ENCODE data around the gene FBXW11. TPM values are rescaled to one million over a fixed set of nuclear protein-coding genes. Genes with fewer than 3 reads are reported as not detected.
A peak's percentile ranks its signal among the peaks of the same experiment; 100 is the strongest.

Gene FBXW11
- polyA plus RNA-seq: 102 and 103 TPM in 2 replicates
- polyA minus RNA-seq: 214 and 225 TPM in 2 replicates

DNA sequence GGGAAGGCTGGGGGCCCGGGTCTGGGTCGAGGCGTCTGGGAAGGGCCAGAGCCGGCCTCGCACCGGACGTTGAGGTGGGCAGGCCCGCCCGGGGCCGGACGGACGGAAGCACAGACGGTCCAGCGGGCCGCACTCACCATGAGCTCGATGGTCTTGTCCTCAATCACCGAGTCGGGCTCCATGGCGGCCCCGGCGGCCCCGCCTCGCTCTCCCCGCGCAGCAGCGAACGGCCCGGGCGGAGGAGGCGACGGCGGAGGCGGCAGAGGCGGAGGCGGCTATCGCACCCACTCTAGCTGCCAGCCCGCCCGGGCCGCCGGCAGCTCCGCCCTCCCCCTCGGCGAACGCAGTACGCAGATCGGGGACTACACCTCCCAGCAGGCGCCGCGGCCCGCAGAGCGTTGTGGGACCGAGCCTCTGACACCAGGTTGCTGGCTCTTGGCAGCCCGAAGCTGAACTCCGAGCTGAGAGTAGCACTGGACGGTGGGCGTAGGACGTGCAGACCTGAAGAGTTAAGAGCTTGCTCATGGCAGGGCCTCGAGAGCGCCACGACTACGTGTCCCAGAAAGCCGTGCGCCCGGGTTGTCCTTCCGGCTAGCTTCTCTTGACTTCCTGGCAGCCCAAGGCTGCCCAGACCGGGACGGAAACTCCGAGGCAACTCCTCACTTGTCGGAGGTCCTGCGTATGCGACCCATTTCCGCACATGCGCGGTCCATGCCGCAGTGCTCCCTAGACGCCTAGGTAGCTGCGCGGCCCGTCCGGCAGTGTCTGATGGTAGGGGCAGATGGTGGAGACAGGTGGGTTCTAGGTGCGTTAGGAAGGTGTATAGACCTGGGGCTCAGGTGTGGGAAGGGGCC is at the start of gene FBXW11:
FBXW11 (minus strand) TSS at position 318 of the 854 bp plus-strand sequence; CDS start at position 182, 136 bp downstream.
- TF ChIP-seq, protein P1, sequence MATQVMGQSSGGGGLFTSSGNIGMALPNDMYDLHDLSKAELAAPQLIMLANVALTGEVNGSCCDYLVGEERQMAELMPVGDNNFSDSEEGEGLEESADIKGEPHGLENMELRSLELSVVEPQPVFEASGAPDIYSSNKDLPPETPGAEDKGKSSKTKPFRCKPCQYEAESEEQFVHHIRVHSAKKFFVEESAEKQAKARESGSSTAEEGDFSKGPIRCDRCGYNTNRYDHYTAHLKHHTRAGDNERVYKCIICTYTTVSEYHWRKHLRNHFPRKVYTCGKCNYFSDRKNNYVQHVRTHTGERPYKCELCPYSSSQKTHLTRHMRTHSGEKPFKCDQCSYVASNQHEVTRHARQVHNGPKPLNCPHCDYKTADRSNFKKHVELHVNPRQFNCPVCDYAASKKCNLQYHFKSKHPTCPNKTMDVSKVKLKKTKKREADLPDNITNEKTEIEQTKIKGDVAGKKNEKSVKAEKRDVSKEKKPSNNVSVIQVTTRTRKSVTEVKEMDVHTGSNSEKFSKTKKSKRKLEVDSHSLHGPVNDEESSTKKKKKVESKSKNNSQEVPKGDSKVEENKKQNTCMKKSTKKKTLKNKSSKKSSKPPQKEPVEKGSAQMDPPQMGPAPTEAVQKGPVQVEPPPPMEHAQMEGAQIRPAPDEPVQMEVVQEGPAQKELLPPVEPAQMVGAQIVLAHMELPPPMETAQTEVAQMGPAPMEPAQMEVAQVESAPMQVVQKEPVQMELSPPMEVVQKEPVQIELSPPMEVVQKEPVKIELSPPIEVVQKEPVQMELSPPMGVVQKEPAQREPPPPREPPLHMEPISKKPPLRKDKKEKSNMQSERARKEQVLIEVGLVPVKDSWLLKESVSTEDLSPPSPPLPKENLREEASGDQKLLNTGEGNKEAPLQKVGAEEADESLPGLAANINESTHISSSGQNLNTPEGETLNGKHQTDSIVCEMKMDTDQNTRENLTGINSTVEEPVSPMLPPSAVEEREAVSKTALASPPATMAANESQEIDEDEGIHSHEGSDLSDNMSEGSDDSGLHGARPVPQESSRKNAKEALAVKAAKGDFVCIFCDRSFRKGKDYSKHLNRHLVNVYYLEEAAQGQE (IDR thresholded peaks at IDR 0.05; ENCODE audit: borderline replicate concordance): no peak
- TF ChIP-seq, protein P2, sequence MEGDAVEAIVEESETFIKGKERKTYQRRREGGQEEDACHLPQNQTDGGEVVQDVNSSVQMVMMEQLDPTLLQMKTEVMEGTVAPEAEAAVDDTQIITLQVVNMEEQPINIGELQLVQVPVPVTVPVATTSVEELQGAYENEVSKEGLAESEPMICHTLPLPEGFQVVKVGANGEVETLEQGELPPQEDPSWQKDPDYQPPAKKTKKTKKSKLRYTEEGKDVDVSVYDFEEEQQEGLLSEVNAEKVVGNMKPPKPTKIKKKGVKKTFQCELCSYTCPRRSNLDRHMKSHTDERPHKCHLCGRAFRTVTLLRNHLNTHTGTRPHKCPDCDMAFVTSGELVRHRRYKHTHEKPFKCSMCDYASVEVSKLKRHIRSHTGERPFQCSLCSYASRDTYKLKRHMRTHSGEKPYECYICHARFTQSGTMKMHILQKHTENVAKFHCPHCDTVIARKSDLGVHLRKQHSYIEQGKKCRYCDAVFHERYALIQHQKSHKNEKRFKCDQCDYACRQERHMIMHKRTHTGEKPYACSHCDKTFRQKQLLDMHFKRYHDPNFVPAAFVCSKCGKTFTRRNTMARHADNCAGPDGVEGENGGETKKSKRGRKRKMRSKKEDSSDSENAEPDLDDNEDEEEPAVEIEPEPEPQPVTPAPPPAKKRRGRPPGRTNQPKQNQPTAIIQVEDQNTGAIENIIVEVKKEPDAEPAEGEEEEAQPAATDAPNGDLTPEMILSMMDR (IDR thresholded peaks at IDR 0.05; ENCODE audit: poor library complexity, severe bottlenecking): peak; percentile 18
- peak; percentile 86 for TF ChIP-seq TAF1 (IDR thresholded peaks at IDR 0.05; ENCODE audit: low read depth)
- peak; percentile 15 for TF ChIP-seq RAD21 (conservative IDR thresholded peaks at IDR 0.05)
- peak; percentile 17 for TF ChIP-seq EP300 (conservative IDR thresholded peaks at IDR 0.05; ENCODE audit: poor library complexity, severe bottlenecking)
- TF ChIP-seq POLR2AphosphoS5 (IDR thresholded peaks at IDR 0.05): peak; percentile 84
- TF ChIP-seq SMC3 (conservative IDR thresholded peaks at IDR 0.05; ENCODE audit: poor library complexity): no peak
- TF ChIP-seq MXI1 (conservative IDR thresholded peaks at IDR 0.05; ENCODE audit: poor library complexity, severe bottlenecking): peak; percentile 74
- no peak for TF ChIP-seq EZH2 (IDR thresholded peaks at IDR 0.05; ENCODE audit: borderline replicate concordance, insufficient read depth, low read length, poor library complexity, severe bottlenecking)
- H2AFZ ChIP-seq (ENCODE audit: low read depth, low read length): peak within 1 kb of the TSS; percentile 92

DNA sequence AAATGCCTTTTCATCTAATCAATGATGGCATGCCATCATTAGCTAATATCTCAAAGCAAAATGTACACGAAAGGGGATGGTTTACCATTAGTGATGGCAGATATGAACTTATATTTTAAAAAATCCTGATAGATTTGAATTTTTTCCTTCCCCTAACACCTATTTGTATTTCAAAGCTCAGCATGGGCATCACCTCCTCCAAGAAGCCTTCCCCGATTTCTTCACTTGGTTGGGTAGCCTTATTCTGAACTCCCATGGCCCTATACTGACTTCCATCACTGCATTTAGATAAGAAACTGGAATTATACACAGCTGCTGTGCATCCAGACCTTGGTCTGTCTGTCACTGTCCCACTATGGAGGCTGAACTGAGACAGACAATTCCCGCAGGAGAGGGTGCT is 49.6 kb upstream of the FBXW11 start:
- Histone ChIP-seq H3K9ac (ENCODE audit: low read length) (no peak overlapping the region), H3F3A (ENCODE audit: insufficient read depth, low read length, poor library complexity, severe bottlenecking) (no peaks in the 10 kb centered on the region), H4K20me1 (ENCODE audit: insufficient read depth) (no peaks in the 10 kb centered on the region), H2AFZ (ENCODE audit: low read depth, low read length) (no peak overlapping the region), H3K4me2 (ENCODE audit: low read length) (no peak overlapping the region), H3K9me2 (ENCODE audit: insufficient read depth, low read length) (no peaks in the 10 kb centered on the region), H3K27ac (ENCODE audit: low read length) (no peak overlapping the region), H3K27me3 (ENCODE audit: insufficient read depth, low read depth, low read length) (no peaks in the 10 kb centered on the region), H3K79me2 (replicated peaks; ENCODE audit: insufficient read depth, low read length) (no peaks in the 10 kb centered on the region), H3K4me3 (ENCODE audit: low read length) (no peak overlapping the region), H3K9me3 (ENCODE audit: low read length) (no peaks in the 10 kb centered on the region), H3K36me3 (ENCODE audit: insufficient read depth, low read length) (no peaks in the 10 kb centered on the region)
- TF ChIP-seq, protein P1 (IDR thresholded peaks at IDR 0.05; ENCODE audit: borderline replicate concordance): no peak
- no peak for TF ChIP-seq MXI1 (conservative IDR thresholded peaks at IDR 0.05; ENCODE audit: poor library complexity, severe bottlenecking)
- no peak for TF ChIP-seq TAF1 (IDR thresholded peaks at IDR 0.05; ENCODE audit: low read depth)
- no peak for TF ChIP-seq RAD21 (conservative IDR thresholded peaks at IDR 0.05)
- TF ChIP-seq SMC3 (conservative IDR thresholded peaks at IDR 0.05; ENCODE audit: poor library complexity): no peak
- TF ChIP-seq, protein P2 (IDR thresholded peaks at IDR 0.05; ENCODE audit: poor library complexity, severe bottlenecking): no peak
- no peak for TF ChIP-seq EP300 (conservative IDR thresholded peaks at IDR 0.05; ENCODE audit: poor library complexity, severe bottlenecking)
- TF ChIP-seq POLR2AphosphoS5 (IDR thresholded peaks at IDR 0.05): no peak
- no peak for TF ChIP-seq EZH2 (IDR thresholded peaks at IDR 0.05; ENCODE audit: borderline replicate concordance, insufficient read depth, low read length, poor library complexity, severe bottlenecking)

More for the DNA sequence above, at the start of gene FBXW11:
- Histone ChIP-seq H4K20me1 (ENCODE audit: insufficient read depth) (no peaks in the 10 kb centered on the region), H3K9ac (ENCODE audit: low read length) (peak within 1 kb of the TSS; percentile 96), H3K9me3 (ENCODE audit: low read length) (no peaks in the 10 kb centered on the region), H3K9me2 (ENCODE audit: insufficient read depth, low read length) (no peaks in the 10 kb centered on the region), H3K27me3 (ENCODE audit: insufficient read depth, low read depth, low read length) (no peaks in the 10 kb centered on the region), H3F3A (ENCODE audit: insufficient read depth, low read length, poor library complexity, severe bottlenecking) (no peaks in the 10 kb centered on the region), H3K27ac (ENCODE audit: low read length) (peak within 1 kb of the TSS; percentile 96), H3K79me2 (replicated peaks; ENCODE audit: insufficient read depth, low read length) (peaks cover 46% of the 10 kb centered on the region), H3K4me3 (ENCODE audit: low read length) (peak within 1 kb of the TSS; percentile 91), H3K36me3 (ENCODE audit: insufficient read depth, low read length) (no peaks in the 10 kb centered on the region), H3K4me2 (ENCODE audit: low read length) (peak within 1 kb of the TSS; percentile 94)
